Parietal lobe (tissue), 1 donor: Measurements from ENCODE around the gene RAB39A. TPM values are rescaled to one million over a fixed set of nuclear protein-coding genes. Genes with fewer than 3 reads are reported as not detected.

Experiments used
- total RNA-seq: library from RNA; depleted of rRNA; stranded (reverse); fragments of >200 nt; gene quantifications from one replicate; pipeline ENCODE4 v1.2.3, GENCODE V29; 2014

The RAB39A gene
- 33.2 TPM for total RNA-seq

GRCh38 chr11:107928046-107928766 is at the start of gene RAB39A:
TSS of gene RAB39A (plus strand) at chr11:107928448. CDS start at chr11:107928569, 121 bp downstream.

GRCh38 chr11:108008656-108009496 is 80.6 kb downstream of the RAB39A start, which contains the start of gene CUL5:
TSS of gene CUL5 (plus strand) at chr11:108008898. CDS start at chr11:108009349, 451 bp downstream.

Other genes starting within 250 kb of the RAB39A start
- gene SLN, start 216.4 kb upstream of the RAB39A start, total RNA-seq = 9.7 TPM
- 22.2 TPM for gene SLC35F2, start 69.7 kb upstream of the RAB39A start, total RNA-seq
- 77.0 TPM for gene CUL5, start 80.5 kb downstream of the RAB39A start, total RNA-seq
- gene ACAT1, start 193.1 kb downstream of the RAB39A start, total RNA-seq = 106 TPM